ENCODE measurements around the gene SPATA32.
A peak's percentile ranks its signal among the peaks of the same experiment; 100 is the strongest.

SPATA32 gene

DNA sequence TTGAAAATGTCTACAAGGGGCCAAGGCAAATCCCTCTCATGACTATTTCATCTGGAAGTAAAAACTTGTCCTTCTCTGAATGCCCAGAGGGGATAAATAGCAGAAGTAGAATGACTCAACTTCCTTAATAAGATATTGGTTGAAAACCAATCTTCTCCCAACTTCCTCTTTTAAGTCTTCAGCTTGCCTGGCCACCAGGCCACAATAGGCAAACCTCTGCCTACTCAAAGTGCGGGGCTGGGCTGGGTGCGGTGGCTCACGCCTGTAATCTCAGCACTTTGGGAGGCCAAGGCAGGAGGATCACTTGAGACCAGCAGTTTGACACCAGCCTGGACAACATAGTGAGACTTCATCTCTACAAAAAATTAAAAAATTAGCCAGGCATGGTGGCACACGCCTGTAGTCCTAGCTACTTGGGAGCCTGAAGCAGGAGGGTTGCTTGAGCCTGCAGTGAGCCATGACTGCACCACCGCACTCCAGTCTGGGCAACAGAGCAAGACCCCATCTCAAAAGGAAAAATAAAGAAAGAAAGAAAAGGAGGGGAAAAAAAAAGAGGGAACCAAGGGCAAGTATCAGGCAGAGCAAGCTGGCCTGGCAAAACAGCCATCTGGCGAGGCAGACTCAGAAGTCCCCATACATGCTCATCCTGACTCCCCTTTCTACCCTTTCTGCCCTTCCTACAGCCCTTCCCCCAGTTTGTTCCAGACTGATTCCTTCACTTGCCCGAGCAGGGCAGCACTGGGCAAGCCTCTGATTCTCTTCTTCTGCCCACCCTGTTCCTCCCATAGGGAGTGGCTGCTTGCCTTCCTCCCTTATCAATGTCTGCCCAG is 34.3 kb upstream of the SPATA32 start:
- in situ Hi-C loops (cut with MboI; ENCODE audit: low pct_unique_long_range_greater_than_20kb, low sequenced_read_pairs): no loop called here
- DNase-seq: peak; percentile 92

DNA sequence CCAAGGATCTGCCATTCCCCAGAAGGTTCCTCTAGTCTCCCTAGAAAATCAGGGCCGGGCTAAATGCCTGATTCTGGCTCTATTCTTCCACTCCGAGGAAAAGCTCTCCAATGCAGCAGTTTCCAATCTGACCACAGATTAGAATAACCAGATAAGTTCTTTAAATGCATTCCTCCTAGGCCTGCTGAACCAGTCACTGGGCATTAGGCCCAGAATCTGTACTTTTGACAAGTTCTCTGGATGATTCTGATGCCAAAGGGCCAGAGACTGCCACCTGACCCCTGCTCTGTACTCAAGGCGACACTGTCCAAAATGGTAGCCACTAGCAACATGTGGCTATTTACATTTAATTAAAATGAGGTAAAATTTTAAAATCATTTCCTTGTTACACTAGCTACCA is 32.6 kb upstream of the SPATA32 start:
- no peak for DNase-seq
- in situ Hi-C loops (cut with MboI; ENCODE audit: low pct_unique_long_range_greater_than_20kb, low sequenced_read_pairs): no loop called here

DNA sequence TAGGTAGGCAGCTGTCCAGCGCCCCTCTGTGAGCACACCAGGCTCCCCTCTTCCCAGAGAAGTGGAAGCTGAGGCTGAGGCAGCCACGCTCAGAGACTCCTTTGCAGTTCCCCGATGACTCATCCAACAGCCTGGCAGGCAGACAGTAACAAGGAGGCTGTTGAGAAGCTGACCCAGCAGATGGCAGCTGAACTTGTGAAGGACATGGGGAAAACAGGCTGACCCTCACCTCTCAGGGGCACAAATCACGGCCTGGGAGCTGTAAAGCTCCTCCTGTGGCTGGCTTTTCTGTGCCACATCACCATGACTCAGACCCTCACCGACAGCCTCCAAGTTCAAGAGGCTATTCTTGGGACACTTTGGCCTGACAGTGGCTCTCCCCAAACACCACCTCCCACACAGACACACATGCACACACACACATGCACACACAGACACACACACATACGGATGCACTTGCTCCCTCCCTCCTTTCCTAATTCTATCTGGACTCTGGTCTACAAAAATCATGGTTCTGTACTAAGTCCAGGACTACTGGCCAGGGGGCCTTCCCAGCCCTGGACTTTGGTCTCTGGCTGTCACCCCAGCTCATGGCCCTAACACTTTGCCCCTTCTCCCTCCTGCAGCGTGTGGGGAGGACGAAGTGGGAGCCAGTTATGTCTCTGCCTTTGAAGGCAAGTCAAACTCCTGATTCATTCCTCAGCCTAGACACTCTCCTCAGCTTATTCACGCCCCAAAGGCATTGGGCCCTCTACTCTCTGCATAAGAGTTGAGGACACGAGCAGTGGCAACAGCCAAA is 31.7 kb upstream of the SPATA32 start:
- in situ Hi-C loops (cut with MboI; ENCODE audit: low pct_unique_long_range_greater_than_20kb, low sequenced_read_pairs): no loop called here
- peak; percentile 37 for DNase-seq

DNA sequence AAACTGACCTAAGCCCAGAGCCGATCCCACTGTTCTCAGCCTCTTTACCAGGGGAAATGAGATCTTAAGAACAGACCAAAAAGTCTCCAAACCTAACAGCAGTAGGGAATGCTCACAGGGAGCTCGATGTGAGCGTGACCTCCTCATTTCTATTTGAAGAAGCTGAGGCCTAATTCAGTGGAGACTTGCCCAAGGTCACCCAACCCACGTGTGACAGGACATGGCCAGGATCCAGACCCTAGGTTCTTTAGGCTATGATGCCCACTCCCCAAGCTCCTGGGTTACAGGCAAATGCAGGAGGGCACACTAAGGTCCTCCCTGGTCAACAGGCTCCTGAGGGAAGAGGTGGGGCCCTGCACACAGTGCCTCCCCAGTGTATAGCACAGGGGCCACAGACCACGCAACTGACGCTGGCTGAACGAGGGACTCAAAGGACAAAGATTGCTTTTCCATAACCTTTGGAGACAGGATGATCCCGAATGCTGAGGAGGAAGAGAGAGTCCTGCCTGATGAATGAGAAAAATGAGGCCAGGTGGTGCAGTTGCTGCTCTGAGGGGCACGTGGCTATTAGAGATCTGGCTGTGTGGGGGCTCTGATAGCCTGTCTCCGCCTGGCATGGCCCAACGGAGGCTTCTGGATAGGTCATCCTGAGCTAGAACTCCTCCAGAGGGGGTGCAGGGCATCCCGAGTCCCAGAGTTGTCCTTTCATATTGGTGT is 31.0 kb upstream of the SPATA32 start:
- DNase-seq: no peak
- in situ Hi-C loops (cut with MboI; ENCODE audit: low pct_unique_long_range_greater_than_20kb, low sequenced_read_pairs): no loop called here

DNA sequence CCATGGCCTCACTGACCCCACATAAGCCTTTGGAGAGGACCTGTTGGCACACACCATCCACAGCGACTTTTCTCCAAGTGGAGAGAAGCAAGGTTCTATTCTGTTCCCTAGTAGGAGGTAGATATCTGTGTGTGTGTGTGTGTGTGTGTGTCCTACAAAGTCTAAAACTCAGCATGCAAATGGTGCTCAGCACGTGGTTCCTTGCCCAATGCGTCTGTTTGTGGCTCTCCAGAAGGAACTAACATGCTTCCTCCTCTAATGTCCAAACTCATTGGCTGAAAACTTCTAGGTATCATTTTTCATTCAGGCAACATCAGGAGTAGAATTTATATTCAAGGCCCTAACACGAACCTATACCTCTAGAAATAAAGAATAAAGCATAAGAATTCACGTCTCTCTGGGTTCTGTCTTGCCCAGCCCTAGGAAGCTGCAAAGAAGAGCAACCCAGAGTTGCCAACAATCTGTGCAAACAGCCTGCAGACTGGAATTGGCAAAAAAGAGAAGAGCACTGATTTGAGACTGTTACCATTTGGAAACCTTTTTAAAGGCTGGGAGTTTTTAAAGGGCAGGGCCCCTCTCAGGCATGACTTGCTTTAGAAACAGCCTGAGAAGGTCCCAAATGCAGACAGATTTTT is 29.4 kb upstream of the SPATA32 start:
- peak; percentile 34 for DNase-seq
- in situ Hi-C loops (cut with MboI; ENCODE audit: low pct_unique_long_range_greater_than_20kb, low sequenced_read_pairs): no loop called here

DNA sequence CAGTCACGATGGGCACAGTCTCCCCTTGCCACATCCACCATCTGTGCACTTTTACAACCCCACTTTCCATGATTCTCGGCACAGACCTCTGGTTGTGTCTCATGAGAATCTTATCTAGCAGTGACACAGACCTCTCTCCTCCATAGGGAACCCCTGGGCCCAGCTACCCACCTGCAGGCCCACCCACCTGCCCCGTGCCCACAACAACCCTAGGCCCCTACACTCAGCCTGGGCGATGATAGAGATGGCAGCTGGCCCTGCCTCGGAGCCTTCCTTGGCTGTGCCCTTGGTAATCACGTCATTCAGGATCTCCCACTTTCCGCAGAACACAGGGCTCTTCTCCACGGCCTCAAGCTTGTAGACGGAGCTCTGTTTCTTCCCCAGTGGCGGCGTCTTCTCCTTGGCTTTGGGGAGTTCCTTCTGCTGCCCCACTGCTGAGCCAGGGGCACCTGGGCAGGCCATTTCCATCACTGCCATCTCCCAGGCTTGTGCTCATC is 28.4 kb upstream of the SPATA32 start:
- in situ Hi-C loops (cut with MboI; ENCODE audit: low pct_unique_long_range_greater_than_20kb, low sequenced_read_pairs): no loop called here
- no peak for DNase-seq

DNA sequence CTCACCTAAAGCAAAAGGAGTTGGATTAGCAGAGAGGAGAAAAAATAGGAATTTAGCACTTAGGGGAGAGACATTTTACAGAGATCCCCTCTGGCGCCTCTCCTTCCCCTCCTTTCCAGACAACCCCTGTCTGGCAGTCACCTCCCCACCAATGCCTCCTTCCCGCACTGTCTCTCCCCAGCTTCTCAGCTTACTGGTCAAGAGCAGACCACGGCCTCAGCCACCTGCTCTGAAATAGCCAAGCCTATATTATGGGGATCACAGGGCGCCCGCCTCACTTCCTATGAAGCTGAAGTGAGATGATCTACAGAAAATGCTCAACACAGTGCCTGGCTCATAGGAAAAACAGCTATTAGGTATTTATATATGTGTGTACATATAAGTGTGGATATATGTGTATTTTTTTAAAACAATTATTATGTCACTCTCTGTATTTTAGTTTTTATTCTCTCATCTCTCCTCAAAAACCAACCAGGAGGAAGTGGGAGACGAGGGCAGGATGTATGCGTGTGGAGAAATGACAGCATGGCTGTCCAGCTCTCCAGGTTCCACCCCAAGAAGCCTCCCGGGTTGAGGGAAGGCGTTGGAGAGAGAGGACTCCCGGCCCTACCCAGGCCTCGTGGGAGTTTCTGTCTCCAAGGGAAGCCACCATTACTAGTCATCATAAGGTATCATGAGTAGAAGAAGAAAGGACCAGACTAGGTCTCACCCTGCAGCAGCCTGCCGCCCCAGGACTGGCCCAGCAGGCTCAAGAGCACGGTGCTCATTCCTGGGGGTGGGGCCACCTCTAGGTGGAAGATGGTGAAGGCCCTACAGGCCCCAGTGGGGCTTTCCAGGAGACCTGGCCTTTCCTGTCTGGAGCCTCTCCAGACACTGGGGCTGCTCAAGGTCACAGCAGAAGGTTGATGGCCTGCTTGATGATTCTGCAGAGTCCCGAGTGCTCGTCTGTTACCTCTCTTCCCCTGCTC is 27.7 kb upstream of the SPATA32 start:
- DNase-seq: no peak
- in situ Hi-C loops (cut with MboI; ENCODE audit: low pct_unique_long_range_greater_than_20kb, low sequenced_read_pairs): no loop called here

DNA sequence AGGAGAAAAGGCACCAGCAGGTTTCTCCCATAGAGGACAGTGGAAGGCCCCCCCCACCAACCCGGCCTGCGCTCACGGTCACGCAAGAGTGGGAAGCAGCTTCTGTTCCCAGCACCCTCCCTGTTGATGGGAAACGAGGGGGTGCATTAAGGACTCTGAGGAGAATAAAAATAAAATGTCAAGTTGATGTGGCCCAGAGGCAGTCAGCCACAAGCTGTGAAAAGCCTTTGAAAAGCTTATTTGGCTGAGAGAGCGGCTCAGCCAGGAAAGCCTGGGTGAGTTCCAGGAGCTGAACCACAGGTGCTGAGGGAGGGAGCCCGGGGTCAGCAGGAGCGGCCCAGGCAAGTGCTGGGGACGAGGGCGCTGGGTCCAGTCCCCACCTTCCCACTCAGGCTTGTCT is 26.9 kb upstream of the SPATA32 start:
- no peak for DNase-seq
- in situ Hi-C loops (cut with MboI; ENCODE audit: low pct_unique_long_range_greater_than_20kb, low sequenced_read_pairs): no loop called here

DNA sequence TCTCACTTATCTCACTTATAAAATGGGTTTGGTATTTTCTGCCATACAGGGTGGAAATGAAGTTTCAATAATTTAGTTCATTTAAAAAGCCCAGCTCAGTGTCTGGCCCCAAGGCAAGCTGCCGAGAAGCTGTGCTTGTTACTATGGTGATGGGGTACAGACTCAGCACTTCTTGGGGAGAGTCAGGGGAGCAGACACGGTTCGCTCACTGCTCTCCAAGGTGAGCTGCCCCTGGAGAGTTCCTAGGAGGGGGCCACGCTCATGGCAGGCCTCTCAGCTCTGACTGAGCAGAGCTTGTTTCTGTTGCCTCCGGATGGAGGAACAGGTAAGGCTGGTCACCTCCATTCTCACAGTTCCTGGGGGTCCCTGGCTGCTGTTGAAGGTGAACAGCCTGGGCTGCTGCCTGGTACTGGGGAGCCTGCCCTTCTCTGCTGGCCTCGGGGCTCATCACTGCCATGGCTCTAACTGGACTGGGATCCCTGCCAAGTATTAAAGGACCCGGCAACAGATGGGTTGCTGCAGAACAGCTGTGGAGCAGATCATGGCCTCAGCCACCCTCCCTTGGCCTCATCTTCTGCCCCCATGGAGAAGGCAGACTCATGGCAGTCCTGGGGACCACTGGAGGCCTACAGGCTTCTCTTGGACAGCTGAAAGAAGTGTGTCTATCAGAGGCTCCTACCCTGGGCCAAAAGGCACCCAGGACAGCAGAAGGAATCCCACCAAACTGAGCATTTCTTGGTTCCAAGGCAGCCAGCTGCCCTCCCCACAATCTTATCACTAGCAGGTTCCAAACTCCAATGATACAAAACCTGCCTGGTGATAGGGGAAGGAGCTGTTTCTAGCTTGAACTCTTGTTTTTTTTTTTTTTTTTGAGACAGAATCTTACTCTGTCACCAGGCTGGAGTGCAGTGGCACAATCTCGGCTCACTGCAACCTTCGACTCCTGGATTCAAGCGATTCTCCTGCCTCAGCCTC is 25.9 kb upstream of the SPATA32 start:
- no peak for DNase-seq
- in situ Hi-C loops (cut with MboI; ENCODE audit: low pct_unique_long_range_greater_than_20kb, low sequenced_read_pairs): no loop called here

DNA sequence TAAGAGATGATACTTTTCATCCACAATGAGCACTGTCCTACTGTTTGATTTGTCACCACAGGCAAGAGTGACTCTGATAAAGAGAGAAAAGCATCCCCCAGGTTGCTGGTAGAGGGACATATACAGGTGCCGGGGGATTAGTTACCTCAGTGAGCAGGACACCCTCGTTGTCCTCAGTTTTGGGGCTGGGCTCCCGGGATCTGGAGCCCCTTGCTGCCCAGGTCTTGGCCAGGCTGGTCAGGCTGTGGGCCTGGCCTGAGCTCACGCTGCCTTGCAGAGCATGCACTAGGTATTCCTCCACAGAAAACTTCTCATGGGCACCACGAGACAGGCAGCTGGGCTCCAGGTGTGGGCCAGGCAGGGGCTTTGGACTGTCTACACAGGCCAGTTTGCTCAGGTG is 24.4 kb upstream of the SPATA32 start:
- in situ Hi-C loops (cut with MboI; ENCODE audit: low pct_unique_long_range_greater_than_20kb, low sequenced_read_pairs): no loop called here
- DNase-seq: no peak

DNA sequence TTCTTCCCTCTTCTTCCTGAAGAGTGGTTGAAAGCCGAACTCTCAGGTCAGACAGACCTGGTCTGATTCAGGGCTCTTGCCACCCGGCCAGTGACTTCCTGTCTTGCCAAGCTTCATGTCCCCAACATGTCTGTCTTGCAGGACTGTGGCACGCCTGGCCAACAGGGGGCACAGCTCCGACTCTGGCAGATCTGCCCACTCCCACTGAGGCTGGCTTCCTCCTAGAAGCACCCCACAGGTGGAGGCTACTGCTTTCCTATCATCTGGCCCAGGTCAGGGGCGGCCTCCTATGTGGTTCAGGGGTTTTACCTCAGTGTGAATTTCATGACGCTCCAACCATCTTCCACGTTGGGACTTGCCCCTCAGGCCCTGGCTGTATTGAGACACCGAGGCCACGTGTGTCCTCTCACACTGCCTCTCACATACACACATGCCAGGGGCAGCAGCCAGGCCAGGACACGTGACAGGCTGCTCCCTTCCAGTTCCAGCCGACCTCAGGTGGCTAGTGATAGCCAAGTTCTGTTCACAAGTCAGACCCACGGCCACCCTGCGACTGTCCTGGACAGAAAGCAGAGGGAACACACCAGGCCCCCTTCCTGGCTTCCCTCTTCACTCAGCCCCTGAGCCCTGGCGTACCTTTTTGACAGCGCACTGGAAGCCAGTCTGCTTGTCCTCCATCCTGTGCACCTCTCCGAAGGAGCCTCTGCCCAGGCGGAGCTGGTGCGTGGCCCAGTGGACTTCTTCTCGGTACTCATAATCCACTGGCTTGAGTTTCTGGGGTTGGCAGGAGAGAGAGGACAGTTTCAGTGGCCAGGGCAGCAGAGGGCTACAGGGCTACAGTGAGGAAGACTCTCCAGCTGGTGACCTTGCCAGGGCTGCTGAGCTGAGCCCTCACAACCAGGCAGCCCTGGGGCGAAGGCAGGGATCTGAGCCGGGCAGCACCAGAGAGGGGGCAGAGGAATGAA is 22.6 kb upstream of the SPATA32 start:
- DNase-seq: peak; percentile 52
- in situ Hi-C loops (cut with MboI; ENCODE audit: low pct_unique_long_range_greater_than_20kb, low sequenced_read_pairs): no loop called here

DNA sequence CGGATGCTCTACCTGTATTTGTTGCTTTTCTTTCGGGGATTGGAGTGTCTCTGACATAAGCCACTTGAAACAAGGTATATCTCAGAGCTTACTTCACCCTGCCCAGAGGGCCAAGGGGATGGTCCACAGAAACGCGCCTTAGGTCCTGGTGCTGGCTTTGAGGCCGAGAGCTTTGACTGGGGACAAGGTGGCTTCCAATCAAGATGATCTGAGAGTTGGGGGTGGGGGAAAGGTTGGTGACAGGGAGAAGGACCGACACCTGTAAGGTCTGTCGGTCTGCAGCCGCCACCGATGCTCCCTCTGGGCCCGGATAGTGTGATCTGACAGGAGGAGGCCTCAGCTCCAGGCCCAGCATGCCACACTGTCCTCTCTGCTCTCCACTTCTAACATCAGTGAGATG is 21.8 kb upstream of the SPATA32 start:
- in situ Hi-C loops (cut with MboI; ENCODE audit: low pct_unique_long_range_greater_than_20kb, low sequenced_read_pairs): no loop called here
- DNase-seq: no peak

DNA sequence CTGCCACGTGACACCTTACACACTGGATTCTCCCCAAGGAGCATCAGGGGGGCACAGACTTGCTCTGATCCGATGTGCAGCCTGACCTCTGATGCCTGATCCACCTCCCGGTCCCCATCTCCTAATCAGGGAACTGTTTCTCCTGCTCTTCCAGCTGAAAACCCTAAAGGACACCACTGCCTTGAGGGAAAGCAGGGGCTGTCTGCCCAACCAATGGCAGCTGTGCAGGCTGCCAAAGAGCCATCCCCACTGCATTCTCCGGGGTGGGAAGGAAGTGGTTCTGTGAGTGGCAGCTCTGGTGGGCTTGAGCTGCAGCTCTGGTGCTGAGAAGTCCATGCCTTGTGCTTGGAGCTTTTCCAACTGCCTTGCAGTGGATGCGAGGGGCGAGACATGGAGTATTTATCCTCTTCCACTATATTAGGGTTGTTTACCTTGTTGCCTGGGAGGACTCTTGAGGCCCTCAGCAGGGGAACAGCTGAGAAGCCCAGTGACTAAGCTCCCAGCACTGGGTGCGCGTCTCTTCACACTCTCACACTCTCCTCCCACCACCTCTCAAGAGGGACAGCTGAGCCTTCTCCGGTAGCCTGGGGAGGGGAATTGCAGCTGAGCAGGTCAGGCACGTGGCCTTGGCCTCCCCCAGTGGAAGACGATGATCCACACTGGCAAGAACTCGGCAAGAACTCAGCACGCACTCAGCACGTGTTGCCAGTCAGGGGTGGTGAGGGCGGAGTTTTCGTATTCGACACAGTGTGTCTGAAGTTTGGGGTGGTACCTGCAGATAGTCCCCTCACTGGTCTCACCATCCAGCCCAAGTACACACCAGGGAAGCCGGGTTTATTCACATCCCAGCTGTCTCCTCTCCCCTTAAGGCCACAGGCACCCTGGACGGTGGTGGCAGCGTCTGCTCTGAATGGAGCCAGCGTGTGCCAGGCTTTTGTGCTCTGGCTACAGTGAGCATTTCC is 21.1 kb upstream of the SPATA32 start:
- in situ Hi-C loops (cut with MboI; ENCODE audit: low pct_unique_long_range_greater_than_20kb, low sequenced_read_pairs): no loop called here
- no peak for DNase-seq

DNA sequence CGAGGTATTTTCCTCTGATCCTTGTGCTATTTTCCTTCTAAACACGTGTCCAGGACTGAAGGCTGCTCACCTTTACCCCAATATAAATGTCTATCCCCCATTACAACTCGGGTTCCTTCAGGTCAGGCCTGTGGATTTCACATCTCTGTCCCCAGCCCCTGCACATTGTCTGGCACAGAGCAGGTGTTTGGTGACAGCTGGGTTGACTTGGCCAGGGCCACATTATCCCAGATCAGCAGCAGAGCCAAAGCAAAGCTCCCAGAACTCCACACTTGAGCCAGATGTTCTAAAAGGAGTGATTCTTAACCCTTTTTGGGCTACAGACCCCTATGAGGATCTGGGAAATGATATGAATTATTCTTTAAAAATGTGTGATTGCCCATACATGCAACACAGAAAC is 18.0 kb upstream of the SPATA32 start:
- in situ Hi-C loops (cut with MboI; ENCODE audit: low pct_unique_long_range_greater_than_20kb, low sequenced_read_pairs): loop anchor here (10.0 kb wide), 1 partner anchor 115 kb away; no protein-coding TSS in a partner anchor

DNA sequence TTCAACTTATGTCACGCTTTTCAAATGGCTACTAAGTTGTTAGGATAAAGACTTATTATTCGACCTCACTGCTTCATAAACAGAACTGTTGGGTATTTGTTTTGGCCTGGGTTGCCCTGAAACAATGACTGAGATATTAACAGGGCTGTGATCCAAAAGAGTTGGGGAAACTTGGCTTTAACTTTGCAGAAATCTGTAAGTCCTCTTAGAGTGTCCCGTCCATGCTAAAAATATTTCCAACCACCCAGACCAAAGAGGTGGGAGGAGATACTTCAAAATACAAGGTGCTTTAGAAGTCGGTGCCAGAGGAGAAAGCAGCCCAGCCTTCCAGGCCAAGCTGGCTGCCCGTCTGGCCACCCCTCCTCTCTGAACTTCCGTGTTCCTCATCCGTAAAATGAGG is 16.1 kb upstream of the SPATA32 start:
- DNase-seq: no peak
- in situ Hi-C loops (cut with MboI; ENCODE audit: low pct_unique_long_range_greater_than_20kb, low sequenced_read_pairs): loop anchor here (10.0 kb wide), 1 partner anchor 117 kb away; no protein-coding TSS in a partner anchor

More for the DNA sequence above, 18.0 kb upstream of the SPATA32 start:
- no peak for DNase-seq
